ENCODE results near the gene PRDM16. TPM values are rescaled to one million over a fixed set of nuclear protein-coding genes. Genes with fewer than 3 reads are reported as not detected.
A peak's percentile ranks its signal among the peaks of the same experiment; 100 is the strongest.

PRDM16 gene
- total and polyA plus RNA-seq, 2 of the 8 experiments (the other 6 are each of a cell fraction or from before 2014, with no cell fraction given), result 0.39 to 0.43 TPM

- Histone ChIP-seq H3K23ac (ENCODE audit: insufficient read length) (no peak overlapping the region), H3K27me3 (replicated peaks in 1 of 4; ENCODE audit: control insufficient read depth in 3 of 4, extremely low read depth in 1 of 4, insufficient read depth in 3 of 4, low read length in 3 of 4) (no peaks in the 10 kb centered on the region), H4K20me1 (replicated peaks in 1 of 2; ENCODE audit: control insufficient read depth in 1 of 2, insufficient read depth in 2 of 2, low read length in 2 of 2) (peaks cover 2 to 5% of the 10 kb centered on the region in 2 experiments), H2BK12ac (ENCODE audit: low read depth, low read length) (no peak overlapping the region), H4K8ac (ENCODE audit: extremely low read depth, insufficient read depth, low read length) (no peak overlapping the region; the same call in 1 of the 2 replicates), H3K56ac (replicated peaks; ENCODE audit: insufficient read length, low read depth, low read length) (no peak overlapping the region), H3K4me2 (ENCODE audit: insufficient read depth in 1 of 2, low read depth in 2 of 2, low read length in 2 of 2) (no peak overlapping the region), H2BK20ac (ENCODE audit: low read length) (no peak overlapping the region), H3K4me1 (replicated peaks in 1 of 4; ENCODE audit: control insufficient read depth in 3 of 4, insufficient read depth in 4 of 4, low read length in 3 of 4) (no peaks in the 10 kb centered on the region), H3K14ac (ENCODE audit: insufficient read length) (no peak overlapping the region), H2AFZ (ENCODE audit: low read length) (no peak overlapping the region), H3K9me3 (ENCODE audit: insufficient read depth in 2 of 2, low read depth in 1 of 2, low read length in 1 of 2) (peaks cover 0 to 10% of the 10 kb centered on the region in 2 experiments; a peak in 2 of 4 replicates), H3K23me2 (ENCODE audit: low read depth, low read length) (no peaks in the 10 kb centered on the region), H4K5ac (ENCODE audit: insufficient read length, low read depth, low read length) (no peak overlapping the region), H2BK15ac (ENCODE audit: low read length) (no peak overlapping the region), H3K79me2 (ENCODE audit: control insufficient read depth in 1 of 2, insufficient read depth in 2 of 2, low read length in 2 of 2) (no peaks in the 10 kb centered on the region), H2BK120ac (replicated peaks; ENCODE audit: low read depth, low read length) (no peak overlapping the region), H2AK5ac (ENCODE audit: low read depth, low read length) (no peak overlapping the region), H3K9ac (replicated peaks in 1 of 4; ENCODE audit: extremely low read depth in 1 of 4, low read depth in 3 of 4, low read length in 3 of 4) (no peak overlapping the region), H3K36me3 (ENCODE audit: control insufficient read depth in 2 of 4, insufficient read depth in 4 of 4, low read length in 3 of 4) (peaks cover 0 to 7% (median 3%) of the 10 kb centered on the region in 4 experiments; a peak in 3 of 8 replicates), H3K4ac (replicated peaks; ENCODE audit: insufficient read length, low read depth, low read length) (no peak overlapping the region), H3K18ac (ENCODE audit: extremely low read depth, low read length) (no peak overlapping the region; the same call in 1 of the 2 replicates), H3K27ac (ENCODE audit: low read depth, low read length) (no peak overlapping the region), H3K79me1 (ENCODE audit: low read depth, low read length) (no peaks in the 10 kb centered on the region), H4K91ac (replicated peaks; ENCODE audit: insufficient read length, low read length) (peak overlapping the region; percentile 6), H3K4me3 (ENCODE audit: extremely low read depth in 1 of 4, insufficient read depth in 2 of 4, low read depth in 3 of 4, low read length in 4 of 4) (no peak overlapping the region), H2BK5ac (ENCODE audit: low read depth, low read length) (no peak overlapping the region)
- WGBS, 2 experiments (ENCODE audit: extremely low coverage in 1 of 2, insufficient coverage in 1 of 2, insufficient read length in 1 of 2, insufficient replicate concordance in 2 of 2, low coverage in 1 of 2, low lambda C conversion rate in 2 of 2, missing lambda C conversion rate in 1 of 2), result 93% methylated on average over 14 of the region's 20 CpGs; no CpG with 5 or more reads in 1 of the 2 experiments
- CTCF ChIA-PET (ENCODE audit: partially characterized antibody), result interaction anchor here (0.8 to 4.2 kb wide), 14 partner anchors 9 to 139 kb away, joined by 3 to 41 read pairs (median 4); no protein-coding TSS in a partner anchor
- POLR2A ChIA-PET (ENCODE audit: partially characterized antibody), result interaction anchor here (0.9 to 3.0 kb wide), 7 partner anchors 9 to 40 kb away, joined by 3 to 18 read pairs (median 5); partner anchors contain the start of gene ARHGEF16
- DNase-seq (ENCODE audit: low read depth in 1 of 2, low spot score in 2 of 2) (no peak), FAIRE-seq (no peak)
- TF ChIP-seq SAP30 (IDR thresholded peaks at IDR 0.05; ENCODE audit: insufficient read depth, insufficient replicate concordance, low read length) (no peak), RXRA (IDR thresholded peaks at IDR 0.05; ENCODE audit: insufficient read depth, low read depth, low read length) (no peak), YY1 (IDR thresholded peaks at IDR 0.05; ENCODE audit: low read depth, low read length) (no peak), TEAD4 (IDR thresholded peaks at IDR 0.05; ENCODE audit: low read depth, low read length) (no peak), MAX (IDR thresholded peaks at IDR 0.05) (no peak), GTF2F1 (IDR thresholded peaks at IDR 0.05; ENCODE audit: borderline replicate concordance, low read depth, low read length) (no peak), ATF3 (IDR thresholded peaks at IDR 0.05; ENCODE audit: insufficient read depth, low read depth, low read length) (no peak), POU5F1 (IDR thresholded peaks at IDR 0.05; ENCODE audit: low read depth, low read length) (no peak), FOSL1 (IDR thresholded peaks at IDR 0.05; ENCODE audit: insufficient read depth, low read depth, low read length) (no peak), ZNF274 (IDR thresholded peaks at IDR 0.05; ENCODE audit: borderline replicate concordance, extremely low read depth, low read length) (no peak), POLR2A (IDR thresholded peaks at IDR 0.05; ENCODE audit: control extremely low read depth in 1 of 2, low read depth in 2 of 2, low read length in 2 of 2) (no peak), RAD21 (IDR thresholded peaks at IDR 0.05 in 1 of 2, conservative IDR thresholded peaks at IDR 0.05 in 1 of 2; ENCODE audit: low read depth in 2 of 2, low read length in 2 of 2) (no peak), CEBPB (IDR thresholded peaks at IDR 0.05; ENCODE audit: low read depth, low read length) (no peak)
Measured at GRCh38 chr1:3481836-3482375, 412.9 kb downstream of the PRDM16 start.

Data from H1 (cell line).